Dermis microvascular lymphatic vessel endothelial cell (primary cell): ENCODE results near the gene IL12A. TPM values are rescaled to one million over a fixed set of nuclear protein-coding genes. Genes with fewer than 3 reads are reported as not detected.

Experiments
- DNase-seq, 2 donors: peaks; one replicate each; pipeline versions ENCODE4 v3.0.0 to v3.0.0-alpha.2; 2010; ENCODE audit warnings: low read depth in 2 of 2
- total RNA-seq: library from RNA; depleted of rRNA; stranded (reverse); fragments of >200 nt; gene quantifications from 2 replicates; pipeline ENCODE4 v1.2.1, GENCODE V29; 2014

IL12A gene
- total RNA-seq, 1 donor from 2014 or later = 0.13 TPM

DNA sequence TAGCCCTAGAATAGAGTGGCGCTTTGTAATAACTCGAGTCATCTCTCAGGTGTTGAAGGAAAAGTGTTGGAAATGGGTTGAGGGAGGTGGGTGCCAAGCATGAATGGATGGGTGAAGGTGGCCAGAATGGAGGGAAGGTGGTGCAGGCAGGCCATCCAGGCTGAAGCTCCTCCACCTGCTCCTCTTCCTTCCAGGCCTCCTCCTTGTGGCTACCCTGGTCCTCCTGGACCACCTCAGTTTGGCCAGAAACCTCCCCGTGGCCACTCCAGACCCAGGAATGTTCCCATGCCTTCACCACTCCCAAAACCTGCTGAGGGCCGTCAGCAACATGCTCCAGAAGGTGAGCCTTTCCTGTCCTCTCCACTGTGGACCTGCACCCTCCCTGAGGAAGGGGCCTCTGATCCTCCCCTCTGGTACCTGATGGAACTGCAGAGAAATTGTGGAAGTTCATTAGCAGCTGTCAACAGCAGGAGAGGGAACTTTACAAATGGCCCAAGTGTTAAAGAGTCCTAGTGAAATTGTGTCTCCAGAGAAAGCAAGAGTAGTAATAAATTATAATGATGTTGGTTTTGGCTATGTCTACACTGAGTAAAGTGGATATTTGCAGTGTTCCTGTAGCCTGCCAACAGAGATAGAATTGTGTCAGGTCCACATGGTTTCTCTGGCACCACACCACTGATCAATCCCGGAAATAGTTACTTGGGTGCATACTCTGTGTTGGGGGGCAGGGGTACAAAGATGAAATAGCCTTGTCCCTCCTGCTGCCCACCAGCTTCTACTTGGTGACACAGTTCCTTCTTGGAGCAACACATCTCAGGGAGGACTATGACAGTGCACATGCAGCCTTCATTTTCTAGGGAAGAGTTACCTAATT, 1.6 kb downstream of the IL12A start:
- DNase-seq = no peak

DNA sequence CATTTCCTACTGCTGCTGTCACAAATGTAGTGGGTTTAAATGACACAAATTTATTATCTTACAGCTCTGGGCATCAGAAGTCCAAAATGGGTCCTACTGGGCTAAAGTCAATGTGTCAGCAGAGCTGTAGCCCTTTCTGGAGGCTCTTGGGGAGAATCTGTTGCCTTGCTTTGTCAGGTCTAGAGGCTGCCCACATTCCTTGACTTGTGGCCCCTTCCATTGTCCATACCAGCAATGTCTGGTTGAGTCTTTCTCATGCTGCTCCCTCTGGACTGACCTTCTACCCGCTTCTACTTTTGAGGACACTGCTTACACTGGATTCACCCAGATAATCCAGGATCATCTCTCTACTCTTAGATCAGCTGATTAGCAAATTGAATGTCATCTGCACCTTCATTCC, 3.0 kb downstream of the IL12A start:
- no peak for DNase-seq

DNA sequence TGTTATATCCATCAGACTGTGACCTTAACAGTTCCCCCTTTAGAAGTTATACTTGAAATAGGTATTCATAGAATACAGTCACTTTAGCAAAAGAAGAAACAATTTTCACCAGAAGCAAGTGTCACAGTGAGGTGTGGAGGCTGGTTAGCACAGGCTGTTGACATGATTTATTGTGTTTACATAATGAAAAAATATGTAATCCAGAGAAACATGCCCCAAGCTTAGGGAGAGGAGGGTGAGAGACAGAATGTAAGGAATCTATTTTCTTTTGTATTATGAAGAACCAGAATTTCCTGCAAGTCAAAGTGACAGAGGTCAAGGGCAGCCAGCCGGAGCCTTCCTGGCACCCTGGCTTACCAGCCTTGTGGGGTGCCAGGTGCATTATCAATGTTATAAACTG, 4.0 kb downstream of the IL12A start:
- DNase-seq = peak in 1 of 2 donors; percentile 24

DNA sequence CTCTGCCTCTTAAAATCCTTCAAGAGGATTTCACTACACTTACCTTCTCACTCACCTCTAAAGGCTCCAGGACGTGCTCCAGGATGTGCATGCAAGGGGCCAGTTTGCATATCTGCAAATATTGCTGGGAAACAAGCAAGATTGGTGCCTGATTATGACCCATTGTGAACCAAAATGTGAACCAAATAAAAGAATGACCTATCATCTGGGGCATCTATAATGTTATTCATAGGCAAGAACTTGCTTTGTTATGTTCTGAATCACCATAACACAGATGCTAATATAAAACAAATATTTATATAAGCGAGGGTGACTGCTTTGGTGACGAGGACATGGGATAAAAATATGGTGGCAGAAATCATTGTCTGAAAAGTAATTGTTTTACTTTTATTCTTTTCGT, 5.5 kb downstream of the IL12A start:
- peak in 1 of 2 donors; percentile 36 for DNase-seq

DNA sequence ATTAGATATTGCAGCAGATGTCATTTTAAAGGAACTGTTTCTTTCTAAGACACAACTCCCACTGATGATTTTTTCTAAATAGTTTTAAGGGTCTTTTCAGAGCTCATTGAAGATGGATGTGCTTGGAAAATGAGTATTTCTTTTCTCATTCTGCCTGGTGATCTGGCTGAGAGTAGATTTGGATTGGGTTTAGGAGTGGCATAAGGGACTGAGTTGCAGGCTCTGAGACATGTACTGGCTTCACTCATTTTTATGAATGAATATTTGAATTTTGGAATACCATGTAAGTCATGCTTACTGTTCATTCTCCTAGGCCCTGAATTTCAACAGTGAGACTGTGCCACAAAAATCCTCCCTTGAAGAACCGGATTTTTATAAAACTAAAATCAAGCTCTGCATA, 6.5 kb downstream of the IL12A start:
- DNase-seq = no peak

DNA sequence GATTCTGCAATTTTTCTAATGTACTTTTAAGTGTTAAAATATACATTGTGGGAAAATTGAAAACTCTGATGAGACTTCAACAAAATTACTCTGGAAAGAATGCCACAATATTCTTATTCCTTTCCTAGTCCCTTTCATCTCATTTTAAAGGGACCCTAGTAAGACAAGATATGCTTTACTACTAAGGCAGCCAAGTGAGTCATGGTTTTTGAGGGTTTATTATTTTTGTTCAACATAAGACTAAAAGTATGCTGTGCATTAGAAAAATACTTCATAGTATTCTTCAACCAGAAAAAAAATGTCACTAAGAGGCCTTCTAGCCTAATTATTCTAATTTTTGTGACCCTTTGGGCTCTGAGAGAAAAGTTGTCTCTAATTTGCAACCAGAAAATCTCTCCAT, 7.4 kb downstream of the IL12A start:
- DNase-seq = no peak

DNA sequence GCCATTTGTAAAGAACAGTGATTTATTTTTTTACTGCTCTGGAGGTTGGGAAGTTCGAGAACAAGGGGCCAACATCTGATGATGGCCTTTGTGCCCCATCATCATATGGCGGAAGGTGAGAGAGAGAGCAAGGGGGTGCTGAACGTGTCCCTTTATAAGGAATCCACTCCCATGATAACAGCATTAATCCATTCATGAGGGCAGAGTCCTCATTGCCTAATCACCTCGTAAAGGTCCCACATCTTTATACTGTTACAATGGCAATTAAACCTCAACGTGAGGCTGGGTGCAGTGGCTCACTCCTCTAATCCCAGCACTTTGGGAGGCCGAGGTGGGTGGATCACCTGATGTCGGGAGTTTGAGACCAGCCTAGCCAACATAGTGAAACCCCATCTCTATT, 8.3 kb downstream of the IL12A start:
- no peak for DNase-seq

DNA sequence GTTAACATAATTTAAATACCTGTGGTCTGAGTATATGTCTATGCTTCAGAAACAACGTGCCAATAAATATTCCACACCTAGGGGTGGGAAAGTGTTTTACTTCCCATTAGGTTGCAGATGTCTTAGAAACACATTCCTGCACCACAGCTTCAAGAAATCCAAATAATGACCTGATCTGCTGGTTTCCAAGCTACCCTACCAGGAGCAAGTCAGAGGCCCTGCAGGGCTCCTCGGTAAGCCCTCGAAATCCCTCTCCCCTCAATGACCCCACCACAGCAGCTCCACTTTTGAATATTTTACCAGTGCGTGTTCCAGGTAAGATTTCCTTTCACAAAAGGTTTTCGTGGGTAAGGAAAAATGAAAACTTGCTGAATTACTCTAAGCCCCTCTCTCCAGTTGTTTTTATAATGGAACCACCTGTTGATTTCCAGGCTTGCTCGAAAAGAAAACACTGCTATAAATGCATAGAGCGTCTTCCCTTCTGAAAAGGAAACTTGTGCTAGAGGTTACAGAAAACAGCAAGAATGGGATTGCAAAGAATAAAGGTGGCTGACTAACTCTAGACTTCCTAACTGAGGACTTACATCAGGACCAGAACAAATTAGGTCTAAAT, 12.6 kb downstream of the IL12A start:
- no peak for DNase-seq

DNA sequence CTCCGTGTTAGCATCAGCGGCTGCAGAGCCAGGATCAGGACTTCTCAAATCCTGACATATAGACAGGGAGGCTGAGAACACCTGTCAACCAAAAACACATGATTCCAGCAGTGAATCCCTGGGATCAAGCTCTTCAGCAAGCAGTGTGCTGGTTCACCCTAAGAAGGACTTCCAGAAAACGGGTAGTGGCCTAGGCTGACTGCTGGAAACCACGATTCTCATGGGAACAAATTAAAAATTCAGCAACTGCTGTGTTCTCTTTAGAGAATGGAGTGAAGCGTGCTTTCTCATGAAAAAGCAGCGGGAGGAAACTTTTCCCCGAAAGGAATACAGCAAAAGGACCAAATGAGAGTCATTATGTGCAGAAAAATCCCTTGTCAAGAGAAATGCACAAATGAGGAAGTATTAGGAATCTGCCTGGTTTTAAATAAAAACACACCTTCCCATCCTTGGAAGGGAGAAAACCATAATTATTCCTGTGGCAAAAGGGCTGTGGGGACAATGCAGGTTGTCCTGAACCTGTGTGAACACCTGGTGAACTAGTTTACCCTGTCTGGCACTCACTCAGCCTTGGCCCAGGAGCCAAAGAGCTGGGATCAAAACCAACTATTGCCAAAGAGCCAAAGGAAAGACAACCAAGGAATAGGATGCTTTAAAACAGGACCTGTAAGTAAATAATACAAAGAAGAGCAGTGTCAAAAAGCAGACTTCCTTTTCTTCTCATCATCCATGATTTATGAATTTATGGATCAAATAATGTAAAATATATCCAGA, 13.4 kb downstream of the IL12A start:
- DNase-seq = no peak

DNA sequence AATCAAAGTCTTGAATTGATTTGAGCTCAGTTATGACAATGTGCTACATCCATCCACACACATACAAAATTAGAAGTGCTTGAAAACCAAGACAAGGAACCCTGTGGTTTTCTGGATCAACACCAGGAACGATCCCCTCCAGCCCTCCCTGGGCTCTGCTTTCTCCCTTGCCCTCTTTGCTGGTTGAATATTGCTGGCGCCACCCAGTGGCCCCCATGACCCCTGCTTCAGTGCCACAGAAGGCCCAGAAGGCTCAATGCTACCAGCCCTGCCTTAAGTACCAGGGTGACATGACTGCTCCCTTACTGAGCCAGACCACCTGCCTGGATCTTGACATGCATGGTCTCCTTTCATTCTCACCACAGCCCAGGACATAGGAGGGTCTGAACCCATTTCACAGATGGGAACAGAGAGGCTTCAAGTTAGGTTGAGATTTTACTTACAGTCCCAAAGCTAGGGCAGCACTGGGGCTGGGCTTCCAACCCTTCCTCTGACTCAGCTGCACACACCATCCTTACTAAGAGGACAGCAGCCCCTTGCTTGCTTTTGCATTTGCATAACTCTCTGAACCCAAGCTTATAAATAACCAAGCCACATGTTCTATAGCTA, 15.0 kb downstream of the IL12A start:
- peak in 1 of 2 donors; percentile 61 for DNase-seq

DNA sequence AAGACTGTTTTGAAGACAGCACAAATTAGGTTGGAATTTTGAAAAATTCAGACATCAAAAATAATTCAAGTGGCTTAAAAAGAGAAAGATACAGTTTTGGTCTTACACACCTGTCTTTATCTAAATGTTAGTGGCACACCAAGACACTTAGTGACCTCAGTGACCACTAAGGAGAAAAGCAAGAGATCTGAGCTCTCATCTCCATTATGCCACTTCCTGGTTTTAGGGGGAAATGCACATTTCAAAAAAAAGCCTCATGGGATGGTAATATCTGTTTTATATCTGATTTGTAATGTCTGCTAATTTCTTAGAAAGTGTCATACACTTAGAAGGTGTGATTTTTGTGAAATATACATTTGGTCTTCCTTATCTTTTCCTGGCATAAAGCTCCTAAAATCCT, 16.4 kb downstream of the IL12A start:
- DNase-seq = no peak

DNA sequence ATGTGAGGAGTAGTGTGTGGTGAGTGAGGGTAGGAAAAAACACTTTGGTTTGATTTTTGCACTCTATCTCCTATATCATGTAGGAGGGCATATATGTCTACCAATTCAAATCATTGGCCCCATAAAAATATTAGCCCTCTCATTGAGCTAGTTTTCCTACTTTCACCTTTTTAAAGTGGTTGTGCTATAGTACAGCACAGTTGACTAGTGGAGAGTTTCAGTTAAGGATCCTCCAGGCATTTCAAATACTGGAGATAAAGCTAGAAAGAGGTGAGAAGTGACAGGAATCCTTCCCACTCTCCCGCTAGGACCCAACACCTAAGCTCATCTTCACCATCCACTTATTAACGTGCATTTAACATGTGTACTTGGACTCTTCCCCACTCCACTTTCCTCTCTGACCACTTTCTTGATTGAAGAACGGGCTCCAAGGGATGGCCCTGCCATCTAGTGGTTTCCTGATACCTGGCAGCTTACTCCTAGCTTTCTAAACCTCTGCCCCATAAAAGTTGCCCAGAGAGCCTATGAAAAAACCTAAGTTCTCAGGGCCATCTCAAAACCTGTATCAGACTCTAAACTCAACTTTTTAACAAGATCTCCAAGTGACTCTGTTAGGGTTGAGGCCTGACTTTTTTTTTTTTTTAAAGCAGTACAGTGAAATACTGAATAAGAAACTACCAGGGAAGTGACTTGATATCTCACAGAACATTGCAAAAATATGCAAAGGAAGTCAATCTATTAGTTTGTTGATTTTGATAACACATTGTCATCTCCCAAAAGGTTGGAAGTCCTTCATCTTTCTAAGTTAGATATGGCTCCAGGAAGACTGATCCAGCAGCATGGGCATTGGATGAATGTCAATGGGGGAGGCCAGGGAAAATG, 17.9 kb downstream of the IL12A start:
- peak; percentile 61 to 80 for DNase-seq

DNA sequence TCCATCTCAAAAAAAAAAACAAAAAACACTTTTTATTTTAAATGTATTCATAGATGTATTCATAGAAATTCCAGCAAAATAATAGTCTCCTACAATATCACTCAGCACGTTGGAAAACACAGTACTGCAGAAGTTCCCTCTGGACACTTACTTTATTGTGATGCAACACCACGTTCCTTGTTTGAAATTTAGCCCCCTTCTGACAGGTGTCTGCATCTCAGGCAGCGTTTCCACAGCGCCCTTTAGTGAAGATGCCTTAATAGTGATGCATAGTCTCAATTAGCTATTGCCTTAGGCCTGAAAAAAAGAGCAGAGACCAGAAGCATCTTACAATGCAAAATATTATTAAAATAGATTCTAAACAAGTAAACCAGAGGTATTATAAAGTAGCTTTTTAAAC, 20.3 kb downstream of the IL12A start:
- no peak for DNase-seq

DNA sequence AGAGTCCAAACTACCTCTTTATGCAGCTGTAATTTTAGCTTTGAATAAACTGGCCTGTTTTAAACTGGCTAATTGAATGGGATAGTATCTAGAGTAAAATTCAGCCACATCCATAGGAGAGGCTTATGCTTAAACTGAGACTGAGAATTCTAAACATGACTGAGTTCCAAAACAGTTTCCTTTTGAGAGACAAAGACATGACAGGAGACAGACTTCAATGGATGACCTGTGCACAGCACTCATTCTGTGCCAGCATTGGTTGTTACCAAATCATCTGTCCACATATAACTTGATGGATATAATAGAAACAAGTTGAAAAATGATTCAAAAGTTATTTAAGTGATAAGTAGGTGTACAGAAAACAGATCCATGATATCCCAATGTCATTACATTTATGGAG, 20.9 kb downstream of the IL12A start:
- no peak for DNase-seq

DNA sequence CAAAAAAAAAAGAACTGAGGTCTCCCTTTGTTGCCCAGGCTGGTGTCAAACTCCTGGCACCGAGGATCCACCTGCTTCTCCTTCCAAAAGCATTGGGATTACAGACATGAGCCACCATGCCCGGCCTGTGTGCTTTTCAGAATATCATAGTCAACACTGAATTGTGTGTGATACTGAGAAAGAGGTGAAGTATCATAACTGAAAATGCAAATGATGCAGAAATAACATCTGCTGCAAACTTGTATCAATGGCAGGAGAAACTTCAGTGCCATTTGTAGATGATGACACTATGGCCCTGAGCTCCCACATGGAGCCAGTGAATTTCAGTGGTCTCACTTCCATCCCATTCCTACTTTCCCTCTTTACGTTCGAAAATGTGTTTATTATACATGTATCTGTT, 21.9 kb downstream of the IL12A start:
- DNase-seq = no peak

DNA sequence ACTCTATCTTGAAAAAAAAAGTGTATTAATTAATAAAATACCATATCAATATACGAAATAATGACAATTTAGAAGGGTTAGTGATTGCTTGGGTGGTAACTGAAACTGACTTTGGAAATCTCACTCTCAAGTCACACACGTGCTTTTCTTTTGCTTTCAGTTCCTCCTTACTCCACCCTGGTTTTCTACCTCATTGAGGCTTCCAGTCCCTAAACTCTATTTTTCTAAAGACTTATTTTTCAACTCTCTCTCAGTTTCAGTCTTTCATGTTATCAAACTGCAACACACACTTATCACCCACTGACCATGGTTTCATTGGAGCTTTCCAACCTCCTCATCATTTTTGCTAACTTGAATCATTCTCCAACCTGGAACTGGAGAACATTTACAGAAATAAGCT, 23.5 kb downstream of the IL12A start:
- DNase-seq = no peak

DNA sequence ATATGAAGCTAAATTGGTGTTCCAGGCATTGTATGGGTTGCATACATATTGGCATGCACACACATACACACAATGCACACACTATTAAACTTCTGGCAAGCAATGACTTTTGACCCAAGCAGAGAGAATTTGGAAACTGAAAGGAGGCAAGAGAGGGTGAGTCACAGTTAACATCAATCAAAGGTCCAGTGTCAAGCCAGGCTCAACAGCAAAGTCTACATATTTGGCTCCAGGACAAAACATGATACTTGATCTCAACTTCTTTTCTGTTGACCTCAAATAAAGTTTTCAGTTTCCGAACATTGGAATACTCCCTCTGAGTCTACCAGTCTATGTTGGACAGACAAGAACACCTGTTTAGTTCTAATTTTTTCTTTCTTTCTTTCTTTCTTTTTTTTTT, 28.3 kb downstream of the IL12A start:
- DNase-seq = no peak

DNA sequence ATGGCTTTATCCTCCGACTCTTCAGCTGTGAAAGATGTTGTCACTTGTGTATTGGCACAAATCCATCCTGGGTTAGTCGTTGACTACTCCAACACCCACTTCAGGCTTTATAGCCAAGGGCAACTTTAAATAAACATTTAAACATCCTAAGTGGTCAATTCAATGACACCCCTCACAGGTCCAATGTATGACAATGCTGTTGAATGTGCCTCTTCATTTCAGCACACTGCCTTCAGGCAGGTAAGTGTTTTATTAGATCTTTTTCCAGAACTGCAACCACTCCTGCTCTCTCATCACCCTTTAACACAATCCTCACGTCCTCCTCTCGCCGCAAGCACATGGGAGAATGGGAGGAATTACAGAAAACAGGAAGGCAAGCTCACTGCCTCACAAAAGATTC, 30.3 kb downstream of the IL12A start:
- no peak for DNase-seq

DNA sequence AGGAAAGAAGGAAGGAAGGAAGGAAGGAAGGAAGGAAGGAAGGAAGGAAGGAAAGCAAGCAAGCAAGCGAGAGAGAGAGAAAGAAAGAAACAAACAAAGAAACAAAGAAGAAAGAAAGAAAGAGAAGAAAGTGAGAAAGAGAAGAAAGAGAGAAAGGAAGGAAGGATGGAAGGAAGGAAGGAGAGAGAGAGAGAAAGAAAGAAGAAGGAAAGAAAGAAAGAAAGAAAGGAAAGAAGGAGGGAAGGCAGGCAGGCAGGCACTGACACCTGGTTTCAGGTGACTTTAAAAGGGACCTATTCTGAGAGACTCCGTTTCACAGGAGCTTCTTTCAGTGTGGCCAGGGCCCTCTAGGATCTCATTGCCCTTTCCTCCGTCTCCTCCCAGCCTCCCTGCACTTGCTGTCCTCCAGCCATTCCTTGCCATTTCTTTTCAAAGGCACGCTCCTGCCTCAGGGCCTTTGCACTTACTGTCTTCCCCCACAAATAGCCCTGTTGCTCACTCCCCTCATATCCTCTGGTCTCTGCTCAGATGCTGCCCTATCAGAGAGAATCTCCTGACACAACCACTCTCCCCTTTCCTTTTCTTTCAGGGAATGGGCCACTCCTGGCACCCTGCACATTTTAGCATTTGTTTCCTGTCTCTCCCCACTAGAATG, 31.5 kb downstream of the IL12A start:
- DNase-seq = no peak

DNA sequence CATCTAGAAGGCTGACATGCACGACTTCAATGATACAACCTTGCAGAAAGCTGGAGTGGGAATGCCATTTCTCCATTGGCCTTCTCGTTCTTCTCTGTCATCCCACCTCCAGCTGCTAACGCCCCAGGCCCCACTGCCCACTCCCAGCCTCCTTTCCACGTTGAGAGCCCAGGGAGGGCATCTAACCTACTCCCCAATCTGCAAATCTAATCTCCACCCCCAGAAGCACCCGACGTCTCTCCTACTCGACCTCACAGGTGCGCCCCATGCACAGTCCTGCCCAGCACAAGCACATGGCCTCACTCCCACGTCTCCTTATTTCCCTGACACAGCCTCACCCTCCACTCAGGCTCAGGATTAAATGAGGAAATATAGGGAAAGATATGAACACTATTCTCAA, 33.4 kb downstream of the IL12A start:
- no peak for DNase-seq

DNA sequence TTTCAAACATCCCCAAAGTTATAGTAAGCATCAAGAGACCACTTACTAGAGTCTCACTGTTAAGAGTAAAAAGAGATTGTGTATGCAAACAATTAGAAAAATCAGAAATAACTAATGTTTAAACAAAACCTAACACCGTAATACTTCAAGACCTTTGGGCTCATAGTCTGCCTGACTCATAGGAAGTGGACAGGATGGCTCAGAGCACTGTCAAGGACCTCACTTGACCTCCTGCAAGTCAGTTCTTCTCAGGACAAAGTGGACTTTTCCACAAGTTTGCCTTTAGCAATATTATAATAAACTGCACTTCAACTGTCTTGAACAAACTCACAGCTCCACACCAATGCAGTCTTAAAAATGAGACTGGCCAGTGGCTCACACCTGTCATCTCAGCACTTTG, 34.8 kb downstream of the IL12A start:
- DNase-seq = peak in 1 of 2 donors; percentile 40
